Activated CD8-positive, alpha-beta T cell treated with anti-CD3 and anti-CD28 coated beads for 36 hours (primary cell): ENCODE measurements around the gene ZFAND2B. TPM values are rescaled to one million over a fixed set of nuclear protein-coding genes. Genes with fewer than 3 reads are reported as not detected.

ENCODE experiments used
- ATAC-seq: fragments of 200-7000 bp; cut with Tn5 transposase; one replicate; pipeline ENCODE4 v1.10.0; 2021; ENCODE audit warnings: mild to moderate bottlenecking, moderate library complexity
- CTCF ChIA-PET: fragments of 350-600 bp; sonication (Branson Sonifier 250); formaldehyde crosslinking; loops from one replicate; lab custom pipeline; 2021; ENCODE audit warnings: antibody characterized with exemption; lab: Charles Lee
- POLR2A ChIA-PET: fragments of 350-600 bp; sonication (Branson Sonifier 250); formaldehyde crosslinking; loops from one replicate; lab custom pipeline; 2021; ENCODE audit warnings: antibody characterized with exemption; lab: Charles Lee
- DNase-seq: peaks from one replicate; pipeline ENCODE4 v3.0.0-alpha.2; 2020
- H3K27ac Mint-ChIP-seq: one replicate; pipeline ENCODE4 v1.8.0; 2021; ENCODE audit warnings: mild to moderate bottlenecking, mixed read lengths
- H3K27me3 Mint-ChIP-seq: one replicate; pipeline ENCODE4 v1.8.0; 2021; ENCODE audit warnings: mixed read lengths
- H3K36me3 Mint-ChIP-seq: one replicate; pipeline ENCODE4 v1.8.0; 2021; ENCODE audit warnings: low read depth, mixed read lengths
- H3K4me1 Mint-ChIP-seq: one replicate; pipeline ENCODE4 v1.8.0; 2021; ENCODE audit warnings: low read depth, mixed read lengths
- H3K4me3 Mint-ChIP-seq: one replicate; pipeline ENCODE4 v1.8.0; 2021; ENCODE audit warnings: mild to moderate bottlenecking, moderate library complexity, mixed read lengths
- H3K9me3 Mint-ChIP-seq: one replicate; pipeline ENCODE4 v1.8.0; 2021; ENCODE audit warnings: mixed read lengths
- intact Hi-C: fragments of 100-400 bp; cut with micrococcal nuclease; formaldehyde crosslinking; loops from one replicate; pipeline ENCODE4 v1.10.0; 2022
- total RNA-seq, 2 experiments: library from RNA; stranded (reverse); gene quantifications; one replicate each; pipeline ENCODE4 v1.2.3, GENCODE V29; 2021
- TF ChIP-seq, protein P1 (sequence below): fragments of 200-600 bp; IDR thresholded peaks from one replicate; pipeline ENCODE4 v1.8.0; 2022; ENCODE audit warnings: antibody characterized with exemption, mild to moderate bottlenecking

ZFAND2B gene
- total RNA-seq, 2 experiments from 2014 or later: 31.3 to 33.3 TPM

DNA sequence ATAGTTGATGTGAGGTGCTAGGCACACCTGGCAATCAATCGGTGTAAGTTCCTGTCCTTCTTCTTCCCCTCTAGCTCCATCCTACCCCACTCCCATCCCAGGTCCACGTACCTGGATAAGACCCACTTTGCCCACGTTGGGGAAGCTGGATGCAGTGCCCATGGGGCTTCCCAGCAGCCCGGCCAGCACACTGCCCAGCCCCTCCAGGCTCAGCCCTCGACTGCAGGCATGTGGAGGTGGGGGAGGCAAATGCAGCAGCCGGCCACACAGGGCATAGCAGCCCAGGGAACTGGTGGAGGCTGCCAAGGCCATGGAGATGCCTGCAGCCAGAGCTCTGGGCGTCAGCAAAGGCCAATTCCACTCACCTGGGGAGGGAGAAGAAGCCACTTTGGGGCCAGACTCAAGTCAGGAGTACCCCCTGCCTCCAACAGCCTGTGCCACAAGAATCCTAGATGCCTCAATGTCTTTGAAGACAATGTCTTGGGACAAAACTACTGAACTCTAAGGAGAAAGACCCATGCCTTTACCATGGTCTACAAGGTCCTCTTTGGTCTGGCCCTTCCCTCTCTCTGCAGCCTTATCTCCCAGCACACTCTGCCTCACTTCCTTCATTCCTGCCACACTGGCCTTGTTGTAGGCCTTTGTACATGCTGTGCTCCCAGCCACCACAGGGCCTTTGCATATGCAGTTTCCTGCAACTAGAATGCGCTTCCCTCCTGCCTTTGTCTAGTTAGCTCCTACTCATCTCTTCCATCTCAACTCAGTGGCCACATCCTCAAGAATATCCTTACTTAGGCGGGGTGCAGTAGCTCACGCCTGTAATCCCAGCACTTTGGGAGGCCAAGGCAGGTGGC is 41.3 kb upstream of the ZFAND2B start:
- TF ChIP-seq, protein P1, sequence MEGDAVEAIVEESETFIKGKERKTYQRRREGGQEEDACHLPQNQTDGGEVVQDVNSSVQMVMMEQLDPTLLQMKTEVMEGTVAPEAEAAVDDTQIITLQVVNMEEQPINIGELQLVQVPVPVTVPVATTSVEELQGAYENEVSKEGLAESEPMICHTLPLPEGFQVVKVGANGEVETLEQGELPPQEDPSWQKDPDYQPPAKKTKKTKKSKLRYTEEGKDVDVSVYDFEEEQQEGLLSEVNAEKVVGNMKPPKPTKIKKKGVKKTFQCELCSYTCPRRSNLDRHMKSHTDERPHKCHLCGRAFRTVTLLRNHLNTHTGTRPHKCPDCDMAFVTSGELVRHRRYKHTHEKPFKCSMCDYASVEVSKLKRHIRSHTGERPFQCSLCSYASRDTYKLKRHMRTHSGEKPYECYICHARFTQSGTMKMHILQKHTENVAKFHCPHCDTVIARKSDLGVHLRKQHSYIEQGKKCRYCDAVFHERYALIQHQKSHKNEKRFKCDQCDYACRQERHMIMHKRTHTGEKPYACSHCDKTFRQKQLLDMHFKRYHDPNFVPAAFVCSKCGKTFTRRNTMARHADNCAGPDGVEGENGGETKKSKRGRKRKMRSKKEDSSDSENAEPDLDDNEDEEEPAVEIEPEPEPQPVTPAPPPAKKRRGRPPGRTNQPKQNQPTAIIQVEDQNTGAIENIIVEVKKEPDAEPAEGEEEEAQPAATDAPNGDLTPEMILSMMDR: no peak
- ATAC-seq (no peak), DNase-seq (no peak)
- Mint-ChIP-seq H3K9me3 (no peaks in the 10 kb centered on the region), H3K4me1 (peaks cover 11% of the 10 kb centered on the region), H3K36me3 (peaks cover 2% of the 10 kb centered on the region), H3K27ac (no peak overlapping the region), H3K4me3 (no peak overlapping the region), H3K27me3 (no peaks in the 10 kb centered on the region)
- ChIA-PET POLR2A (interaction anchor here (1.4 to 1.6 kb wide), 2 partner anchors 9 to 10 kb away, joined by 4 to 5 read pairs; no protein-coding TSS in a partner anchor), CTCF (interaction anchor here (1.6 kb wide), 1 partner anchor 11 kb away, joined by 6 read pairs; the partner anchor contains the start of gene CNPPD1)
- intact Hi-C loops: no loop called here

DNA sequence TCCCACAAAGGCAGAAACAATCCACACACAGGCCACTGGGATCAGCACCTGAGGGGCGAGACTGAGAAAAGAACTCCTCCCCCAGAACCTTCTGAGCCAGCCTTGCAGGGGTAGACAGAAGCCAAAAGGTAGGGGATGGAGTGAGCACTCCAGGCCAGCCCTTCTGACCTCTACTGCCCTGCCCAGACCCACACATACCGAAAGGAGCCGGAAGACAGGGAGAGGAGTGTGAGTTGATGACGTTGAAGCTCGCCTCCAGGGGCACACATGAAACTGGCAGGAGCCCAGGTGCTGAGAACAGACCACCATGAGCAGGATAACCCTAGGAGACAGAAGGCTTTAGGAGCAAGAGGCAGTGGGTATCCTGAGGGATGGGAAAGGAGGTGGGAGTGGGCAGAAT is 38.6 kb upstream of the ZFAND2B start:
- ATAC-seq (no peak), DNase-seq (no peak)
- CTCF ChIA-PET: no interaction called here
- peaks cover 9% of the 10 kb centered on the region for H3K4me1 Mint-ChIP-seq
- no peaks in the 10 kb centered on the region for H3K9me3 Mint-ChIP-seq
- intact Hi-C loops: no loop called here
- TF ChIP-seq, protein P1: no peak
- no peak overlapping the region for H3K27ac Mint-ChIP-seq
- POLR2A ChIA-PET: interaction anchor here (0.6 kb wide), 1 partner anchor 8 kb away, joined by 3 read pairs; the partner anchor contains the start of gene CNPPD1
- H3K36me3 Mint-ChIP-seq: peaks cover 2% of the 10 kb centered on the region
- H3K27me3 Mint-ChIP-seq: no peaks in the 10 kb centered on the region
- no peak overlapping the region for H3K4me3 Mint-ChIP-seq

DNA sequence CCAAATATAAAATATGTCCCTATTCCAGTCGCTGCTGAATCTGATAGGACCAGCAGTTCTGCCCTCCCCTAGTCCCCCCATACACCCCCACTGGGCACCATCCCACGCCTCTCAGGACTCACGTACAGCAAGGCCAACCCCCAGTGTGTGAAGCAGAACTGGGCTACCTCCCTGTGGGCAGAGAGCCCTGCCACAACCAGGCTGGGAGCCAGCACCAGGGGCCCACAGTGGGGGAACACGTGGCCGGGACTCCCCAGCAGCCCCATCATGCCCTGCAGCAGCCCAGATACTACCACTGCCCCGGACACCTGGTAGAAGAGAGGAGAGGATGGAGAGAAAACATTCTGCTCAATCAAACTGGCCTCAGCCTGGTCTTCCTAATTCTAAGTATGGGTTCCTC is 38.1 kb upstream of the ZFAND2B start:
- POLR2A ChIA-PET: interaction anchor here (0.6 kb wide), 1 partner anchor 8 kb away, joined by 3 read pairs; the partner anchor contains the start of gene CNPPD1
- H3K4me3 Mint-ChIP-seq: no peak overlapping the region
- no peak overlapping the region for H3K27ac Mint-ChIP-seq
- peaks cover 6% of the 10 kb centered on the region for H3K36me3 Mint-ChIP-seq
- no peaks in the 10 kb centered on the region for H3K27me3 Mint-ChIP-seq
- H3K9me3 Mint-ChIP-seq: no peaks in the 10 kb centered on the region
- intact Hi-C loops: no loop called here
- peak; percentile 43 for ATAC-seq
- CTCF ChIA-PET: interaction anchor here (9.4 kb wide), 1 partner anchor 10 kb away, joined by 98 read pairs; the partner anchor contains the start of gene NHEJ1
- no peak for DNase-seq
- peaks cover 13% of the 10 kb centered on the region for H3K4me1 Mint-ChIP-seq
- TF ChIP-seq, protein P1: no peak

DNA sequence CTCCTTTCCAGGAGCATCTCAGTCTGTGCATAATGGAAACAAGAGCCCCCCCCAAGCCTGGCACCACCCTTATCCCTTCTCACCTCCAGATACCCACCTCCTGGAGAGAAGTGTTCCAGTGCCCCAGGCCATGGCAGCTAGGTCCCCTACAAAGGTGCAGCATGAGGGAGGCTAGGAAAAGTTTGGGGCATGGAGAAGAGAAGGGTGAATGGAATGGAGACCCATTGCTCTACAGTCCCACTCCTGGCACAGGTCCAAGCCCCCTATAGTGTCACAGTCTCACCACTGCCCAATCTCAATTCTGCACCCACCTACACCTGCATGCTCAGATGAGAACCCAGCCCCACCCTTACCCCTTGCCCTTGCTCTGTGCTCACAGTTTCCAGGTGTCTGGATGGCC is 37.6 kb upstream of the ZFAND2B start:
- Mint-ChIP-seq H3K4me1 (peaks cover 14% of the 10 kb centered on the region), H3K4me3 (no peak overlapping the region), H3K27ac (no peak overlapping the region), H3K27me3 (no peaks in the 10 kb centered on the region), H3K36me3 (peaks cover 7% of the 10 kb centered on the region), H3K9me3 (no peaks in the 10 kb centered on the region)
- TF ChIP-seq, protein P1: no peak
- ChIA-PET CTCF (interaction anchor here (9.4 kb wide), 1 partner anchor 10 kb away, joined by 98 read pairs; the partner anchor contains the start of gene NHEJ1), POLR2A (interaction anchor here (1.0 kb wide), 1 partner anchor 50 kb away, joined by 3 read pairs; the partner anchor contains the start of gene ABCB6)
- DNase-seq (no peak), ATAC-seq (no peak)
- intact Hi-C loops: no loop called here
